SK-MEL-5 (cell line): Measurements from ENCODE around the gene TRIM71. TPM values are rescaled to one million over a fixed set of nuclear protein-coding genes. Genes with fewer than 3 reads are reported as not detected.
"Not testable (repeated sequence)": the region's sequence is repeated elsewhere in the genome, so short reads cannot be mapped to it uniquely, and the experiment has no call there.

Source experiments
- DNase-seq: peaks from one replicate; pipeline ENCODE4 v3.0.0-alpha.2; 2016; ENCODE audit warnings: low read depth, low spot score
- in situ Hi-C: cut with HindIII; loops from 2 replicates; pipeline ENCODE4 v1.10.0; 2016; ENCODE audit warnings: low sequenced_read_pairs, high pct_unique_total_duplicates, low pct_unique_long_range_greater_than_20kb
- total RNA-seq: library from RNA; depleted of rRNA; stranded (reverse); fragments of >200 nt; shearing (Covaris generic); gene quantifications from 2 replicates; pipeline ENCODE4 v1.2.3, GENCODE V29; 2014

TRIM71 gene
- total RNA-seq, 1 experiment from 2014 or later = 0.03 TPM

- in situ Hi-C loops = no loop called here
- DNase-seq = no peak
These were observed 590 bp upstream of the TRIM71 start for GRCh38 chr3:32817257-32817557.

- in situ Hi-C loops = no loop called here
- DNase-seq = no peak
These were observed 602 bp downstream of the TRIM71 start for GRCh38 chr3:32818229-32818969.

- in situ Hi-C loops = no loop called here
- DNase-seq = no peak
These were observed 1.2 kb downstream of the TRIM71 start for GRCh38 chr3:32818970-32819511.

- DNase-seq = no peak
- in situ Hi-C loops = no loop called here
These were observed 2.0 kb downstream of the TRIM71 start for GRCh38 chr3:32819551-32820348.

- DNase-seq = no peak
- in situ Hi-C loops = no loop called here
These were observed 2.6 kb downstream of the TRIM71 start for GRCh38 chr3:32820430-32820829.

- in situ Hi-C loops = no loop called here
- DNase-seq = no peak
These were observed 3.3 kb downstream of the TRIM71 start for GRCh38 chr3:32820971-32821685.

GRCh38 chr3:32821686-32822296, 4.0 kb downstream of the TRIM71 start:
- in situ Hi-C loops = no loop called here
- no peak for DNase-seq

GRCh38 chr3:32822609-32823498, 5.1 kb downstream of the TRIM71 start:
- no peak for DNase-seq
- in situ Hi-C loops = no loop called here

- in situ Hi-C loops, DNase-seq: not testable (repeated sequence)
These were observed 5.9 kb downstream of the TRIM71 start for GRCh38 chr3:32823641-32824184.

- in situ Hi-C loops = no loop called here
- DNase-seq = no peak
These were observed 8.0 kb downstream of the TRIM71 start for GRCh38 chr3:32825601-32826375.

- in situ Hi-C loops = no loop called here
- DNase-seq = no peak
These were observed 13.3 kb downstream of the TRIM71 start for GRCh38 chr3:32831062-32831461.

GRCh38 chr3:32831791-32832190, 14.0 kb downstream of the TRIM71 start:
- no peak for DNase-seq
- in situ Hi-C loops = no loop called here

- in situ Hi-C loops = no loop called here
- no peak for DNase-seq
These were observed 14.4 kb downstream of the TRIM71 start for GRCh38 chr3:32832193-32832592.

- no peak for DNase-seq
- in situ Hi-C loops = no loop called here
These were observed 17.2 kb downstream of the TRIM71 start for GRCh38 chr3:32835049-32835371.

GRCh38 chr3:32835961-32836360, 18.2 kb downstream of the TRIM71 start:
- in situ Hi-C loops = no loop called here
- no peak for DNase-seq

GRCh38 chr3:32836601-32837000, 18.8 kb downstream of the TRIM71 start:
- no peak for DNase-seq
- in situ Hi-C loops = no loop called here
